Testis (tissue), 3 donors: ENCODE results near the gene MFF. TPM values are rescaled to one million over a fixed set of nuclear protein-coding genes. Genes with fewer than 3 reads are reported as not detected.
A peak's percentile ranks its signal among the peaks of the same experiment; 100 is the strongest.

ENCODE experiments used
- DNase-seq: peaks from one replicate; pipeline ENCODE4 v3.0.0-alpha.2; 2019
- H3K27ac ChIP-seq, 2 donors: fragments of 200-600 bp; sonication (generic); one replicate each; pipeline ENCODE4 v1.5.1; 2019
- H3K27me3 ChIP-seq: fragments of 200-600 bp; sonication (generic); one replicate; pipeline ENCODE4 v1.5.1; 2019
- H3K36me3 ChIP-seq: fragments of 200-600 bp; sonication (generic); one replicate; pipeline ENCODE4 v1.5.1; 2017; ENCODE audit warnings: low read depth; ENCODE audit errors: missing control alignments
- H3K4me1 ChIP-seq: fragments of 200-600 bp; sonication (generic); one replicate; pipeline ENCODE4 v1.5.1; 2019
- H3K4me3 ChIP-seq, 2 donors: fragments of 200-600 bp; sonication (generic); one replicate each; pipeline ENCODE4 v1.5.1; 2017 to 2019
- H3K9me3 ChIP-seq: fragments of 200-600 bp; sonication (generic); one replicate; pipeline ENCODE4 v1.5.1; 2017
- CTCF ChIP-seq, 3 experiments: fragments of 450-650 bp in 2 of 3; fragments of 200-600 bp in 1 of 3; sonication (generic) in 1 of 3; IDR thresholded peaks; one replicate each; pipeline ENCODE4 v1.5.1; 2016 to 2019; ENCODE audit warnings: antibody characterized with exemption in 3 of 3, mild to moderate bottlenecking in 2 of 3, moderate library complexity in 1 of 3
- POLR2A ChIP-seq: fragments of 450-650 bp; IDR thresholded peaks from one replicate; pipeline ENCODE4 v1.6.1; 2017; ENCODE audit warnings: antibody characterized with exemption, mild to moderate bottlenecking, moderate library complexity
- WGBS, 2 donors: methylation state at CpG; one replicate each; pipeline ENCODE4 v1.1.5; 2018; 5-methylcytosine and 5-hydroxymethylcytosine counted together
- intact Hi-C: fragments of 100-400 bp; cut with DNase I; formaldehyde crosslinking; loops from one replicate; pipeline ENCODE4 v1.15.1; 2023; ENCODE audit warnings: low total_unique reads
- polyA plus RNA-seq: library from polyadenylated mRNA; stranded (reverse); fragments of 350-450 nt; fragmentation: Illumina TruSeq; extraction: RNeasy Lipid Tissue Mini Kit (QIAGEN cat#74804); gene quantifications from one replicate; pipeline ENCODE4 v1.2.3, GENCODE V29; 2014; ENCODE audit warnings: low read depth, low replicate concordance; ENCODE audit not compliant: insufficient read depth
- total RNA-seq, 2 donors: library from RNA; depleted of rRNA; stranded (reverse); fragments of >200 nt; gene quantifications; one replicate each; pipeline ENCODE4 v1.2.3, GENCODE V29; 2016

MFF gene
- total and polyA plus RNA-seq, 3 donors from 2014 or later: 318 to 457 (median 368) TPM

- WGBS, 2 donors: 85 to 88% methylated on average over 4 of the region's 4 CpGs
- Histone ChIP-seq H3K9me3 (no peaks in the 10 kb centered on the region), H3K27ac (no peak overlapping the region), H3K4me3 (no peak overlapping the region), H3K4me1 (peaks cover 6% of the 10 kb centered on the region), H3K27me3 (no peaks in the 10 kb centered on the region), H3K36me3 (no peaks in the 10 kb centered on the region)
- intact Hi-C loops: no loop called here
- TF ChIP-seq CTCF (IDR thresholded peaks at IDR 0.05) (no peak), POLR2A (no peak)
- no peak for DNase-seq
These were observed 16.3 kb upstream of the MFF start for GRCh38 chr2:227308784-227309183.

GRCh38 chr2:227310756-227311110 lies 14.3 kb upstream of the MFF start:
- Histone ChIP-seq H3K36me3 (no peaks in the 10 kb centered on the region), H3K4me1 (peaks cover 6% of the 10 kb centered on the region), H3K9me3 (no peaks in the 10 kb centered on the region), H3K27me3 (no peaks in the 10 kb centered on the region), H3K4me3 (no peak overlapping the region), H3K27ac (peak overlapping the region; percentile 14 to 50)
- no peak for TF ChIP-seq CTCF (IDR thresholded peaks at IDR 0.05)
- no peak for TF ChIP-seq POLR2A
- DNase-seq: no peak
- 92 to 96% methylated on average over 4 of the region's 4 CpGs for WGBS, 2 donors
- intact Hi-C loops: no loop called here

- Histone ChIP-seq H3K9me3 (no peaks in the 10 kb centered on the region), H3K36me3 (no peaks in the 10 kb centered on the region), H3K27ac (peak overlapping the region; percentile 48 to 50), H3K4me1 (peaks cover 6% of the 10 kb centered on the region), H3K27me3 (no peaks in the 10 kb centered on the region), H3K4me3 (no peak overlapping the region)
- TF ChIP-seq POLR2A (no peak), CTCF (IDR thresholded peaks at IDR 0.05) (no peak)
- 71 to 80% methylated on average over 5 of the region's 5 CpGs for WGBS, 2 donors
- intact Hi-C loops: no loop called here
- DNase-seq: no peak
These were observed 13.1 kb upstream of the MFF start for GRCh38 chr2:227311861-227312506.

- H3K4me3 ChIP-seq: no peak overlapping the region
- WGBS, 2 donors: 37 to 54% methylated on average over 2 of the region's 2 CpGs
- peaks cover 6% of the 10 kb centered on the region for H3K4me1 ChIP-seq
- no peaks in the 10 kb centered on the region for H3K9me3 ChIP-seq
- H3K27ac ChIP-seq: peak overlapping the region; percentile 48 to 50
- no peaks in the 10 kb centered on the region for H3K27me3 ChIP-seq
- H3K36me3 ChIP-seq: no peaks in the 10 kb centered on the region
- intact Hi-C loops: no loop called here
- TF ChIP-seq POLR2A (no peak), CTCF (IDR thresholded peaks at IDR 0.05) (no peak)
- no peak for DNase-seq
These were observed 12.5 kb upstream of the MFF start for GRCh38 chr2:227312579-227312978.

GRCh38 chr2:227313310-227313709 lies 11.7 kb upstream of the MFF start:
- Histone ChIP-seq H3K4me3 (no peak overlapping the region), H3K36me3 (no peaks in the 10 kb centered on the region), H3K27ac (peak overlapping the region; percentile 31 to 50), H3K9me3 (no peaks in the 10 kb centered on the region), H3K4me1 (peaks cover 6% of the 10 kb centered on the region), H3K27me3 (no peaks in the 10 kb centered on the region)
- no peak for DNase-seq
- TF ChIP-seq POLR2A (no peak), CTCF (IDR thresholded peaks at IDR 0.05) (no peak)
- intact Hi-C loops: no loop called here
- 75 to 88% methylated on average over 1 of the region's 1 CpG for WGBS, 2 donors
